Measurements from ENCODE around the gene DNAH9.

Gene DNAH9

GRCh38 chr17:11553135-11553534 lies 45.1 kb upstream of the DNAH9 start:
- H3K27me3 ChIP-seq (ENCODE audit: insufficient read depth, low read length, poor library complexity), result no peaks in the 10 kb centered on the region
- no peaks in the 10 kb centered on the region for H3K9me3 ChIP-seq (ENCODE audit: insufficient read depth, low read length, severe bottlenecking)
- no peak overlapping the region for H3K27ac ChIP-seq (ENCODE audit: low read length)
- no peak overlapping the region for H3K4me3 ChIP-seq (ENCODE audit: low read depth in 1 of 2, low read length in 2 of 2)
- H4K20me1 ChIP-seq (ENCODE audit: insufficient read depth, low read length), result no peaks in the 10 kb centered on the region
- no peaks in the 10 kb centered on the region for H3K36me3 ChIP-seq (ENCODE audit: insufficient read depth, low read length)
- H2AFZ ChIP-seq (ENCODE audit: low read depth, low read length), result no peak overlapping the region
- DNase-seq (no peak), ATAC-seq (ENCODE audit: insufficient read depth, low read depth) (no peak)
- no peak overlapping the region for H3K4me2 ChIP-seq (ENCODE audit: insufficient read depth, low read length)
- H3K79me2 ChIP-seq (ENCODE audit: insufficient read depth, low read length), result no peaks in the 10 kb centered on the region
- no peak overlapping the region for H3K9ac ChIP-seq (ENCODE audit: low read depth, low read length)
- TF ChIP-seq, protein P1, sequence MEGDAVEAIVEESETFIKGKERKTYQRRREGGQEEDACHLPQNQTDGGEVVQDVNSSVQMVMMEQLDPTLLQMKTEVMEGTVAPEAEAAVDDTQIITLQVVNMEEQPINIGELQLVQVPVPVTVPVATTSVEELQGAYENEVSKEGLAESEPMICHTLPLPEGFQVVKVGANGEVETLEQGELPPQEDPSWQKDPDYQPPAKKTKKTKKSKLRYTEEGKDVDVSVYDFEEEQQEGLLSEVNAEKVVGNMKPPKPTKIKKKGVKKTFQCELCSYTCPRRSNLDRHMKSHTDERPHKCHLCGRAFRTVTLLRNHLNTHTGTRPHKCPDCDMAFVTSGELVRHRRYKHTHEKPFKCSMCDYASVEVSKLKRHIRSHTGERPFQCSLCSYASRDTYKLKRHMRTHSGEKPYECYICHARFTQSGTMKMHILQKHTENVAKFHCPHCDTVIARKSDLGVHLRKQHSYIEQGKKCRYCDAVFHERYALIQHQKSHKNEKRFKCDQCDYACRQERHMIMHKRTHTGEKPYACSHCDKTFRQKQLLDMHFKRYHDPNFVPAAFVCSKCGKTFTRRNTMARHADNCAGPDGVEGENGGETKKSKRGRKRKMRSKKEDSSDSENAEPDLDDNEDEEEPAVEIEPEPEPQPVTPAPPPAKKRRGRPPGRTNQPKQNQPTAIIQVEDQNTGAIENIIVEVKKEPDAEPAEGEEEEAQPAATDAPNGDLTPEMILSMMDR (IDR thresholded peaks at IDR 0.05; ENCODE audit: borderline replicate concordance, extremely low read depth, low read length, poor library complexity, severe bottlenecking), result no peak
- no peak for TF ChIP-seq EZH2 (IDR thresholded peaks at IDR 0.05; ENCODE audit: borderline replicate concordance, low read depth, low read length, severe bottlenecking)
- no peaks in the 10 kb centered on the region for H3K4me1 ChIP-seq (ENCODE audit: insufficient read depth, low read length)

DNA sequence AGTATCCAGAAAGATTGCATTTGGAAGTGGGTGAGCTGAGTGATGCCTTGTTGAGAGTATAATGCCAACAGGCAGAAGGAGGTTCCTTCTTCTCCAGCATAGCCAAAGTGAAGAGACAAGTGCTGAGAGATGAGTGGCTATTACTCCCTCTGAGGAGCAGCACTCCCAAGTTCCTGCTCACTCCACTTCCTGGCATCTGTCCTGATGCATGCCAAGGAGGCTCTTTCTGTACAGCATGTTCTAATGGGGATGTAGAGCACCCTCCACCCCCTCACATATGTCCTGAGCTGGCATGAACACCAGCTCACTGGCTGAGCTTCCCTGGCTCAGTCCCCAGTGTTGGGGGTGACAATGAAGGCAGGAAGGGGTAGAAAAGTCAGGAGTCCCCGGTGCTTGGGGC lies 44.2 kb upstream of the DNAH9 start:
- H3K9ac ChIP-seq (ENCODE audit: low read depth, low read length), result no peak overlapping the region
- no peaks in the 10 kb centered on the region for H4K20me1 ChIP-seq (ENCODE audit: insufficient read depth, low read length)
- H3K4me1 ChIP-seq (ENCODE audit: insufficient read depth, low read length), result no peaks in the 10 kb centered on the region
- TF ChIP-seq, protein P1 (IDR thresholded peaks at IDR 0.05; ENCODE audit: borderline replicate concordance, extremely low read depth, low read length, poor library complexity, severe bottlenecking), result no peak
- TF ChIP-seq EZH2 (IDR thresholded peaks at IDR 0.05; ENCODE audit: borderline replicate concordance, low read depth, low read length, severe bottlenecking), result no peak
- no peak overlapping the region for H2AFZ ChIP-seq (ENCODE audit: low read depth, low read length)
- H3K9me3 ChIP-seq (ENCODE audit: insufficient read depth, low read length, severe bottlenecking), result no peaks in the 10 kb centered on the region
- no peak overlapping the region for H3K4me3 ChIP-seq (ENCODE audit: low read depth in 1 of 2, low read length in 2 of 2)
- H3K27me3 ChIP-seq (ENCODE audit: insufficient read depth, low read length, poor library complexity), result no peaks in the 10 kb centered on the region
- H3K4me2 ChIP-seq (ENCODE audit: insufficient read depth, low read length), result no peak overlapping the region
- no peak overlapping the region for H3K27ac ChIP-seq (ENCODE audit: low read length)
- DNase-seq, result no peak
- no peak for ATAC-seq (ENCODE audit: insufficient read depth, low read depth)
- no peaks in the 10 kb centered on the region for H3K79me2 ChIP-seq (ENCODE audit: insufficient read depth, low read length)
- H3K36me3 ChIP-seq (ENCODE audit: insufficient read depth, low read length), result no peaks in the 10 kb centered on the region

- ATAC-seq (ENCODE audit: insufficient read depth, low read depth) (no peak), DNase-seq (no peak)
- H3K4me3 ChIP-seq (ENCODE audit: low read depth in 1 of 2, low read length in 2 of 2), result no peak overlapping the region
- H3K27ac ChIP-seq (ENCODE audit: low read length), result no peak overlapping the region
- no peaks in the 10 kb centered on the region for H3K9me3 ChIP-seq (ENCODE audit: insufficient read depth, low read length, severe bottlenecking)
- no peak overlapping the region for H2AFZ ChIP-seq (ENCODE audit: low read depth, low read length)
- no peaks in the 10 kb centered on the region for H3K79me2 ChIP-seq (ENCODE audit: insufficient read depth, low read length)
- H3K4me2 ChIP-seq (ENCODE audit: insufficient read depth, low read length), result no peak overlapping the region
- H3K36me3 ChIP-seq (ENCODE audit: insufficient read depth, low read length), result no peaks in the 10 kb centered on the region
- no peaks in the 10 kb centered on the region for H3K4me1 ChIP-seq (ENCODE audit: insufficient read depth, low read length)
- H3K27me3 ChIP-seq (ENCODE audit: insufficient read depth, low read length, poor library complexity), result no peaks in the 10 kb centered on the region
- no peaks in the 10 kb centered on the region for H4K20me1 ChIP-seq (ENCODE audit: insufficient read depth, low read length)
- no peak for TF ChIP-seq EZH2 (IDR thresholded peaks at IDR 0.05; ENCODE audit: borderline replicate concordance, low read depth, low read length, severe bottlenecking)
- TF ChIP-seq, protein P1 (IDR thresholded peaks at IDR 0.05; ENCODE audit: borderline replicate concordance, extremely low read depth, low read length, poor library complexity, severe bottlenecking), result no peak
- H3K9ac ChIP-seq (ENCODE audit: low read depth, low read length), result no peak overlapping the region
These were observed 43.7 kb upstream of the DNAH9 start for GRCh38 chr17:11554542-11554941.

GRCh38 chr17:11555530-11555929 lies 42.7 kb upstream of the DNAH9 start:
- Histone ChIP-seq H2AFZ (ENCODE audit: low read depth, low read length) (no peak overlapping the region), H3K4me2 (ENCODE audit: insufficient read depth, low read length) (no peak overlapping the region), H3K27ac (ENCODE audit: low read length) (no peak overlapping the region), H4K20me1 (ENCODE audit: insufficient read depth, low read length) (no peaks in the 10 kb centered on the region), H3K79me2 (ENCODE audit: insufficient read depth, low read length) (no peaks in the 10 kb centered on the region), H3K36me3 (ENCODE audit: insufficient read depth, low read length) (no peaks in the 10 kb centered on the region), H3K27me3 (ENCODE audit: insufficient read depth, low read length, poor library complexity) (no peaks in the 10 kb centered on the region), H3K9ac (ENCODE audit: low read depth, low read length) (no peak overlapping the region), H3K9me3 (ENCODE audit: insufficient read depth, low read length, severe bottlenecking) (no peaks in the 10 kb centered on the region), H3K4me1 (ENCODE audit: insufficient read depth, low read length) (no peaks in the 10 kb centered on the region), H3K4me3 (ENCODE audit: low read depth in 1 of 2, low read length in 2 of 2) (no peak overlapping the region)
- DNase-seq, result no peak
- no peak for ATAC-seq (ENCODE audit: insufficient read depth, low read depth)
- no peak for TF ChIP-seq EZH2 (IDR thresholded peaks at IDR 0.05; ENCODE audit: borderline replicate concordance, low read depth, low read length, severe bottlenecking)
- TF ChIP-seq, protein P1 (IDR thresholded peaks at IDR 0.05; ENCODE audit: borderline replicate concordance, extremely low read depth, low read length, poor library complexity, severe bottlenecking), result no peak

All from DND-41 (cell line).